ENCODE data around the gene PIH1D1. TPM values are rescaled to one million over a fixed set of nuclear protein-coding genes. Genes with fewer than 3 reads are reported as not detected.
A peak's percentile ranks its signal among the peaks of the same experiment; 100 is the strongest.

The PIH1D1 gene
- total and polyA plus RNA-seq, 8 donors: 58.9 to 193 (median 87.5) TPM

GRCh38 chr19:49487277-49488045 is 35.8 kb upstream of the PIH1D1 start, which contains the start of gene RPL13A:
RPL13A (plus strand) TSS chr19:49487608; CDS start chr19:49487630, 22 bp downstream.
- Histone ChIP-seq H3K9me3 (no peaks in the 10 kb centered on the region), H3K27ac (peak within 1 kb of the TSS; percentile 81 to 96 (median 93)), H3K4me1 (peaks cover 25 to 49% (median 39%) of the 10 kb centered on the region in 4 donors), H3K4me3 (peak within 1 kb of the TSS; percentile 91 to 100 (median 93)), H3K36me3 (peaks cover 30 to 48% (median 44%) of the 10 kb centered on the region in 4 donors), H3K27me3 (no peaks in the 10 kb centered on the region)
- intact Hi-C loops (cut with DNase I; ENCODE audit: low total_unique reads): no loop called here
- peak; percentile 100 for DNase-seq
- 0 to 1% (median 0%) methylated on average over 44 to 57 of the region's 57 CpGs for WGBS, 5 donors
- TF ChIP-seq POLR2A (IDR thresholded peaks at IDR 0.05) (peak in 2 of 4 donors; percentile 94 to 98), EP300 (IDR thresholded peaks at IDR 0.05) (no peak), CTCF (IDR thresholded peaks at IDR 0.05) (no peak), POLR2AphosphoS5 (IDR thresholded peaks at IDR 0.05) (peak; percentile 91 to 100 (median 99))

GRCh38 chr19:49486710-49487276 is 35.2 kb upstream of the PIH1D1 start:
- Histone ChIP-seq H3K4me3 (peak overlapping the region; percentile 17 to 94 (median 30)), H3K4me1 (peaks cover 25 to 43% (median 36%) of the 10 kb centered on the region in 4 donors), H3K36me3 (peaks cover 24 to 48% (median 43%) of the 10 kb centered on the region in 4 donors), H3K9me3 (no peaks in the 10 kb centered on the region), H3K27me3 (no peaks in the 10 kb centered on the region), H3K27ac (peak overlapping the region; percentile 78 to 96 (median 91))
- TF ChIP-seq CTCF (IDR thresholded peaks at IDR 0.05) (no peak), POLR2A (IDR thresholded peaks at IDR 0.05) (no peak)
- WGBS, 5 donors: 63 to 68% (median 65%) methylated on average over 22 to 23 of the region's 23 CpGs
- intact Hi-C loops (cut with DNase I; ENCODE audit: low total_unique reads): no loop called here
- peak in 1 of 2 donors; percentile 9 for DNase-seq

GRCh38 chr19:49486232-49486631 is 34.6 kb upstream of the PIH1D1 start:
- Histone ChIP-seq H3K36me3 (peaks cover 18 to 47% (median 38%) of the 10 kb centered on the region in 4 donors), H3K27me3 (no peaks in the 10 kb centered on the region), H3K4me3 (no peak overlapping the region), H3K27ac (peak overlapping the region in 3 of 5 donors; percentile 91 to 96 (median 93)), H3K4me1 (peaks cover 25 to 38% (median 34%) of the 10 kb centered on the region in 4 donors), H3K9me3 (no peaks in the 10 kb centered on the region)
- WGBS, 5 donors: 87 to 94% (median 93%) methylated on average over 7 of the region's 7 CpGs
- TF ChIP-seq EP300 (IDR thresholded peaks at IDR 0.05) (no peak), POLR2AphosphoS5 (IDR thresholded peaks at IDR 0.05) (no peak), POLR2A (IDR thresholded peaks at IDR 0.05) (no peak), CTCF (IDR thresholded peaks at IDR 0.05) (no peak)
- intact Hi-C loops (cut with DNase I; ENCODE audit: low total_unique reads): no loop called here
- DNase-seq: peak in 1 of 2 donors; percentile 18

DNA sequence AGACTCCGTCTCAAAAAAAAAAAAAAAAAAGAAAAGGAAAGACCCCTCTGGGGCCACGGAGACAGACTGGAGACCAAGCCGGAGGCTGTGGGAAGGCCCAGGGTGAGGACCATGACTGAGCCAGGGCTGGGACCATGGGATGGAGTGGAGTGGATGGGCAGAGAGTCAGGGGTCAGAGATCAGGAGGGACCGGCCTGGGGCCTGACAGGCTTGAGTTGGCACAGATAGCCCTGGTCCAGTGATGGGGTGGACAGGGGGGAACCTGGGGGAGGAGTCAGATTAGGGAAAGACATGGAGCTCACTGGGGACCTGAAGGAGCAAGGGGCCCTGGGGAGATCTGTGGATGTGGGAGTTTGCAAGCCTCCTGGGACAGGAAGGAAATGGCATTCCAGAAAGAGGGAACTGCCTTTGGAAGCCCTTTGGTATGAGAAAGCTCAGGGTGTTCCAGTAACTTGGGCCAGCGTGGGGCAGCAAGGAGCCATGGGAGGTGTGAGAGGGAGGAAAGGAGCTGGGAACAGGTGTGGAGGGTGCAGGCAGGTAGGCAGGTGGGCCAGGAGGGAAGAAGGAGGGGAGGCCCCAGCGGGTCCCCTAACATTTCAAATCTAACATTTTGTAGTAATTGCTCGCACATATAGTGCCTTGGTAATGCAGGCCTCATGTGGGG is 29.5 kb upstream of the PIH1D1 start:
- intact Hi-C loops (cut with DNase I; ENCODE audit: low total_unique reads): no loop called here
- WGBS, 5 donors: 83 to 90% (median 87%) methylated on average over 7 of the region's 7 CpGs
- DNase-seq: no peak
- Histone ChIP-seq H3K27me3 (no peaks in the 10 kb centered on the region), H3K4me1 (peaks cover 0 to 17% (median 5%) of the 10 kb centered on the region in 4 donors), H3K9me3 (no peaks in the 10 kb centered on the region), H3K36me3 (peaks cover 0 to 32% (median 16%) of the 10 kb centered on the region in 4 donors), H3K4me3 (no peak overlapping the region), H3K27ac (no peak overlapping the region)
- TF ChIP-seq CTCF (IDR thresholded peaks at IDR 0.05) (no peak), POLR2A (IDR thresholded peaks at IDR 0.05) (no peak), EP300 (IDR thresholded peaks at IDR 0.05) (no peak), POLR2AphosphoS5 (IDR thresholded peaks at IDR 0.05) (no peak)
